Measurements from ENCODE around the gene HS3ST2. TPM values are rescaled to one million over a fixed set of nuclear protein-coding genes. Genes with fewer than 3 reads are reported as not detected.

HS3ST2 gene
- total and polyA plus RNA-seq, 2 donors (not counting 3 experiments of a cell fraction or from before 2014, with no cell fraction given), result not detected

- Histone ChIP-seq H3K79me2 (ENCODE audit: control insufficient read depth, insufficient read depth, low read length) (no peaks in the 10 kb centered on the region), H3K4me2 (ENCODE audit: insufficient read depth, low read length) (no peak overlapping the region), H3K36me3 (ENCODE audit: control insufficient read depth in 2 of 2, extremely low read depth in 1 of 2, insufficient read depth in 2 of 2, low read length in 2 of 2) (no peaks in the 10 kb centered on the region), H3K4me1 (ENCODE audit: control insufficient read depth, extremely low read depth, insufficient read depth, low read length) (no peaks in the 10 kb centered on the region), H3K9me1 (replicated peaks; ENCODE audit: control insufficient read depth, extremely low read depth, insufficient read depth, low read length) (no peaks in the 10 kb centered on the region), H3K9ac (replicated peaks; ENCODE audit: extremely low read depth, insufficient read depth, low read length) (no peak overlapping the region), H2AFZ (ENCODE audit: low read depth, low read length) (no peak overlapping the region), H3K27ac (ENCODE audit: insufficient read depth, low read depth, low read length) (no peak overlapping the region), H3K4me3 (replicated peaks in 1 of 3; ENCODE audit: insufficient read depth in 1 of 3, low read depth in 1 of 3, low read length in 3 of 3) (no peak overlapping the region), H3K27me3 (ENCODE audit: control insufficient read depth in 2 of 2, insufficient read depth in 2 of 2, low read length in 2 of 2) (no peaks in the 10 kb centered on the region), H3K9me3 (replicated peaks; ENCODE audit: control insufficient read depth, insufficient read depth, low read length) (no peaks in the 10 kb centered on the region), H4K20me1 (replicated peaks; ENCODE audit: control insufficient read depth, extremely low read depth, insufficient read depth, low read length) (no peaks in the 10 kb centered on the region)
- TF ChIP-seq CTCF (IDR thresholded peaks at IDR 0.05; ENCODE audit: extremely low read depth in 1 of 2, insufficient read depth in 1 of 2, low read depth in 1 of 2, low read length in 2 of 2), result no peak
- no peak for TF ChIP-seq JUN (IDR thresholded peaks at IDR 0.05; ENCODE audit: borderline replicate concordance, insufficient read depth, insufficient read length, low read depth)
- TF ChIP-seq FOS (IDR thresholded peaks at IDR 0.05; ENCODE audit: borderline replicate concordance, insufficient read depth, low read length), result no peak
- no peak for TF ChIP-seq EZH2 (IDR thresholded peaks at IDR 0.05; ENCODE audit: borderline replicate concordance, low read depth, low read length, severe bottlenecking)
- TF ChIP-seq MAX (IDR thresholded peaks at IDR 0.05; ENCODE audit: insufficient read depth, insufficient read length), result no peak
- TF ChIP-seq GATA2 (IDR thresholded peaks at IDR 0.05; ENCODE audit: insufficient read depth, insufficient read length, low read depth, low read length), result no peak
- TF ChIP-seq MYC (IDR thresholded peaks at IDR 0.05; ENCODE audit: low read depth, low read length), result no peak
- TF ChIP-seq POLR2AphosphoS5 (IDR thresholded peaks at IDR 0.05; ENCODE audit: insufficient read depth, low read depth, low read length), result no peak
- TF ChIP-seq POLR2A (IDR thresholded peaks at IDR 0.05; ENCODE audit: low read depth, low read length), result no peak
- BruUV-seq (replicated peaks), result no TSS peak
- POLR2A ChIA-PET, result no interaction called here
- dilution Hi-C loops (cut with MboI; ENCODE audit: extremely low pct_ligation_motif_present, low sequenced_read_pairs), result no loop called here
- intact Hi-C loops (cut with micrococcal nuclease), result no loop called here
- FAIRE-seq (no peak), DNase-seq (ENCODE audit: low read depth, low spot score) (no peak)
- CTCF ChIA-PET, result no interaction called here
Observed at GRCh38 chr16:22879466-22879865, 65.5 kb downstream of the HS3ST2 start.

All from endothelial cell of umbilical vein (primary cell).